ENCODE measurements around the gene KCNIP1. TPM values are rescaled to one million over a fixed set of nuclear protein-coding genes. Genes with fewer than 3 reads are reported as not detected.

KCNIP1 gene
- total RNA-seq, 1 donor from 2014 or later = 8.7 TPM

DNA sequence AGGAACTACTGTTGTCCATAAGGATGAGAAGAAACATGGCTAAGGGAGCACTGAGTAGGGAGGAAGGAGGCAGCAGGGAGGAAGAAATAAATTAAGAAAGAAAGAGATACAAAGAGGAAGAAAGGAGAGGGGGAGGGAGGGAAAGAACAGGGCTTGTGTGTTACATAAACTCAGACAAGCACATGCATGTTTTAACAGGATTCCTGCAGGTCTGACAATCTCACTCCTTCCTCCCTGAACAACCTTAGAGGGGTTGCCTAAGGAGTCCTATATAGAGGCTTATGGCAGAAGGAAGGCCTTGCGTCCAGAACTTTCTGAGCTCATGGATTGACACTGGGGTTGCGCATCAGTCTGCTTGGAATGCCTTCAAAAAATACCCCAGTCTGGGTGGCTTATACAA lies 4.2 kb upstream of the KCNIP1 start:
- no peak for TF ChIP-seq CTCF (IDR thresholded peaks at IDR 0.05)
- Mint-ChIP-seq H3K27ac (ENCODE audit: unreplicated experiment) (no peak overlapping the region), H3K9me3 (ENCODE audit: low read depth) (no peaks in the 10 kb centered on the region), H3K4me1 (ENCODE audit: low read depth) (peaks cover 18% of the 10 kb centered on the region), H3K4me3 (ENCODE audit: unreplicated experiment) (no peak overlapping the region), H3K36me3 (ENCODE audit: low read depth) (no peaks in the 10 kb centered on the region), H3K27me3 (ENCODE audit: low read depth) (peaks cover 2% of the 10 kb centered on the region)
- DNase-seq (ENCODE audit: low spot score) = no peak

GRCh38 chr5:170501361-170501760 lies 2.5 kb upstream of the KCNIP1 start:
- DNase-seq (ENCODE audit: low spot score) = no peak
- no peak overlapping the region for H3K4me3 Mint-ChIP-seq (ENCODE audit: unreplicated experiment)
- no peaks in the 10 kb centered on the region for H3K9me3 Mint-ChIP-seq (ENCODE audit: low read depth)
- no peak for TF ChIP-seq CTCF (IDR thresholded peaks at IDR 0.05)
- H3K27me3 Mint-ChIP-seq (ENCODE audit: low read depth) = peaks cover 2% of the 10 kb centered on the region
- no peak overlapping the region for H3K27ac Mint-ChIP-seq (ENCODE audit: unreplicated experiment)
- no peaks in the 10 kb centered on the region for H3K36me3 Mint-ChIP-seq (ENCODE audit: low read depth)
- H3K4me1 Mint-ChIP-seq (ENCODE audit: low read depth) = peaks cover 35% of the 10 kb centered on the region

GRCh38 chr5:170501931-170502330 lies 1.9 kb upstream of the KCNIP1 start:
- no peak overlapping the region for H3K4me3 Mint-ChIP-seq (ENCODE audit: unreplicated experiment)
- DNase-seq (ENCODE audit: low spot score) = no peak
- no peaks in the 10 kb centered on the region for H3K9me3 Mint-ChIP-seq (ENCODE audit: low read depth)
- H3K27ac Mint-ChIP-seq (ENCODE audit: unreplicated experiment) = no peak overlapping the region
- H3K27me3 Mint-ChIP-seq (ENCODE audit: low read depth) = peaks cover 2% of the 10 kb centered on the region
- peaks cover 36% of the 10 kb centered on the region for H3K4me1 Mint-ChIP-seq (ENCODE audit: low read depth)
- TF ChIP-seq CTCF (IDR thresholded peaks at IDR 0.05) = no peak
- no peaks in the 10 kb centered on the region for H3K36me3 Mint-ChIP-seq (ENCODE audit: low read depth)

GRCh38 chr5:170504616-170505266 lies 921 bp downstream of the KCNIP1 start:
- no peak for DNase-seq (ENCODE audit: low spot score)
- Mint-ChIP-seq H3K27me3 (ENCODE audit: low read depth) (peaks cover 2% of the 10 kb centered on the region), H3K36me3 (ENCODE audit: low read depth) (no peaks in the 10 kb centered on the region), H3K4me3 (ENCODE audit: unreplicated experiment) (peak overlapping the region; percentile 65), H3K9me3 (ENCODE audit: low read depth) (no peaks in the 10 kb centered on the region), H3K27ac (ENCODE audit: unreplicated experiment) (peak overlapping the region; percentile 22), H3K4me1 (ENCODE audit: low read depth) (peaks cover 50% of the 10 kb centered on the region)
- no peak for TF ChIP-seq CTCF (IDR thresholded peaks at IDR 0.05)

- no peaks in the 10 kb centered on the region for H3K9me3 Mint-ChIP-seq (ENCODE audit: low read depth)
- H3K27me3 Mint-ChIP-seq (ENCODE audit: low read depth) = no peaks in the 10 kb centered on the region
- DNase-seq (ENCODE audit: low spot score) = no peak
- H3K4me3 Mint-ChIP-seq (ENCODE audit: unreplicated experiment) = no peak overlapping the region
- H3K27ac Mint-ChIP-seq (ENCODE audit: unreplicated experiment) = peak overlapping the region; percentile 19
- H3K4me1 Mint-ChIP-seq (ENCODE audit: low read depth) = peaks cover 55% of the 10 kb centered on the region
- TF ChIP-seq CTCF (IDR thresholded peaks at IDR 0.05) = no peak
- H3K36me3 Mint-ChIP-seq (ENCODE audit: low read depth) = no peaks in the 10 kb centered on the region
These were observed 4.2 kb downstream of the KCNIP1 start for GRCh38 chr5:170508036-170508435.
